Stimulated activated CD8-positive, alpha-beta memory T cell treated with anti-CD3 and anti-CD28 coated beads, Interleukin-12 subunit alpha, Interleukin-12 subunit beta, amount 100 ng/mL, for 1 hour (primary cell): ENCODE measurements around the gene RHO.
"Not testable (repeated sequence)": the region's sequence is repeated elsewhere in the genome, so short reads cannot be mapped to it uniquely, and the experiment has no call there.

Experiments used
- DNase-seq: peaks from one replicate; pipeline ENCODE4 v3.0.0-alpha.2; 2020; ENCODE audit warnings: low read depth

The RHO gene

DNA sequence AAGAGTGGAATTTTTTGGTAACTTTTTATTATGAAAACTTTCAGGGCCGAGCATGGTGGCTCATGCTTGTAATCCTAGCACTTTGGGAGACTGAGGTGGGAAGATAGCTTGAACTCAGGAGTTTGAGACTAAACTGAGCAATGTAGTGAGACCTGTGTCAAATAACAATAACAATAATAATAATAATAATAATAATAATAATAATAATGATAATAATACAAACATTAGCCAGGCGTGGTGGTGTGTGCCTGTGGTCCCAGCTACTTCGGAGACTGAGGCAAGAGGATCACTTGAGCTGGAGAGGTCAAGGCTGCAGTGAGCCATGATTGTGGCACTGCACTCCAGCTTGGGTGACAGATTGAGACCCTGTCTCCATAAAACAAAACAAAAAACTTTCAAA is 17.5 kb downstream of the RHO start:
- DNase-seq: not testable (repeated sequence)

DNA sequence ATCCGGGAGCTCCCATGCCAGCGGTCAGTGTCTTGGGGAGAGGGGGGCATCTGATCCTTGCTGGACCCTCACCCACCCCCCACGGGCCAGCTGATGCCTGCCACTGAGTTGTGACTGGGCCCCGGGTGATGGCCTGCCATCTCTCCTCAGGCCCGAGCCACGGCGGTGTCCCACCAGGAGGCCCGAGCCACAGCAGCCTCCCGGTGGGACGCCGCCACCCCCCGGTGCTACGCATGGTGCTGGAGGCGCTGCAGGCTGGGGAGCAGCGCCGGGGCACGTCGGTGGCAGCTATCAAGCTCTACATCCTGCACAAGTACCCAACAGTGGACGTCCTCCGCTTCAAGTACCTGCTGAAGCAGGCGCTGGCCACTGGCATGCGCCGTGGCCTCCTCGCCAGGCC is 18.8 kb downstream of the RHO start:
- no peak for DNase-seq

DNA sequence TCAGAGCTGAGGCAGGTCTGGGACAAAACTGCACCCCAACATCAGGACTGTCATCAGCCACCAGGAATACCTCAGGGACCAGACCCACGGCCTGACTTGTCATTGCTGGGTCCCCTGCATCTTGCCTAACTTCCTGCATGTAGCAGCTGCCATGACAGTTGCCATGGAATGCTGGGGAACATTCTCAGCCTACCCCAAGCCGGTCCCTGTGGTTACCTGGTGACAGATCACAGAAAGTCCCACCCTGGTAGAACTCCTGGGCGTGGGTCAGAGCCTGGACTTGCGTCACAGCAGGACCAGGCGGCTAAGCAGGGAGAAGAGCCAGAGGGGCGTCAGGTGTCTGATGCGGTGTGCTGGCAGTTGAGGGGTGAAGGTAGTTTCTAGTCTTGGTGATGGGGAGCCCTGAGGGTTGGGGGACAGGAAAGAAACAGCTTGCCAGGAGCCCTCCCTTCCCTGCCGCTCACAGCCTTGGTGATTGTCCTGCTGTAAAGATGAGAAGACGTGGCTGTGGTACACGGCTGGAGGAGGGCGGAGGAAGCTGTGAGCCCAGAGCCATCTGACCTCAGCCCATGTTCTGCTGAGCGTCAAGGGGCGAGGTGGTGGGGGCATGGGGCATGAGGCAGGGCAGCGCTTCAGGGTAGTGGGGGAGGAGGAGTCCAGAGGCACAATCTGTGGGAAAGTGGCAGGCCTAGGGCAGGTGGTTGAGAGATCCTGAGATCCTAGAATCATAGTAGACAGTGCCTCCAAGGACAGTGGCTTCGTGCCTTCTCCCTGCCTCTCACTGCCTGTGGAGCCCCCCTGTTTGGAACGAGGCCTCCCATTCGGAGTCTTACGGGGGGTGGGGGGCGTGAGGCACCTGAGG is 19.9 kb downstream of the RHO start:
- DNase-seq: no peak

DNA sequence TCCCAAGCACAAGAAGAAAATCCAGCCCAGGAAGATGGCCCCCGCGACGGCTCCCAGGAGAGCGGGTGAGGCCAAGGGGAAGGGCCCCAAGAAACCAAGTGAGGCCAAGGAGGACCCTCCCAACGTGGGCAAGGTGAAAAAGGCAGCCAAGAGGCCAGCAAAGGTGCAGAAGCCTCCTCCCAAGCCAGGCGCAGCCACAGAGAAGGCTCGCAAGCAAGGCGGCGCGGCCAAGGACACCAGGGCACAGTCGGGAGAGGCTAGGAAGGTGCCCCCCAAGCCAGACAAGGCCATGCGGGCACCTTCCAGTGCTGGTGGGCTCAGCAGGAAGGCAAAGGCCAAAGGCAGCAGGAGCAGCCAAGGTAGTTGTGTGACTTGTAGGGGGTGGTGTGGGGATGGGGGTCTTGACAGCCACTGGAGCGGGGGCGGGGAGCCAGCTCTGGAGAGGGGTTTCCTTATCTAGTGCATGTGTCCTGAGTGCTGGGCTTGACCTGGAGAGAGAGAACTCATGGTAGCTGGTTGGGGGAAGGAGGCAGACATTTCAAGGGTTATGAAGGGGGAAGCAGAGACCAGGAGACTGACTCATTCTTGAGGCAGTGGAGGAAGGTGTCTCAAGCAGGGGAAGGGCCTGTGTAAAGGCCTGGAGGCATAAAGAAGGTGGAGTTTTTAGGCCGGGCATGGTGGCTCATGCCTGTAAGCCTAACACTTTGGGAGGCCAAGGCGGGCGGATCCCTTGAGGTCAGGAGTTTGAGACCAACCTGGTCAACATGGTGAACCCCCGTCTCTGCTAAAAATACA is 20.8 kb downstream of the RHO start:
- DNase-seq: no peak

DNA sequence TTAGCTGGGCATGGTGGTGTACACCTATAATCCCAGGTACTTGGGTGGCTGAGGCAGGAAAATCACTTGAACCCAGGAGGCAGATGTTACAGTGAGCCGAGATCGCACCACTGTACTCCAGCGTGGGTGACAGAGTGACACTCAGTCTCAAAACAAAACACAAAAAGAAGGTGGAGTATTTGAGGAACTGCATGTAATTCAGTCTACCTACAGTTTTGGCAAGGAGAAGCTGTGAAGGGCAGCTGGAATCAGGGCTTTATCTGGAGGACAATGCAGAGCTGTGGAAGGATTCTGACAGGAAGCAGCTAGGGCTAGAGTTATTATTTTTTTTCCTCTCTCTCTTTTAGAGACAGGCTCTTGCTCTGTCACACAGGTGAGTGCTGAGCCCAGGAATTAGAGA is 21.4 kb downstream of the RHO start:
- DNase-seq: no peak

DNA sequence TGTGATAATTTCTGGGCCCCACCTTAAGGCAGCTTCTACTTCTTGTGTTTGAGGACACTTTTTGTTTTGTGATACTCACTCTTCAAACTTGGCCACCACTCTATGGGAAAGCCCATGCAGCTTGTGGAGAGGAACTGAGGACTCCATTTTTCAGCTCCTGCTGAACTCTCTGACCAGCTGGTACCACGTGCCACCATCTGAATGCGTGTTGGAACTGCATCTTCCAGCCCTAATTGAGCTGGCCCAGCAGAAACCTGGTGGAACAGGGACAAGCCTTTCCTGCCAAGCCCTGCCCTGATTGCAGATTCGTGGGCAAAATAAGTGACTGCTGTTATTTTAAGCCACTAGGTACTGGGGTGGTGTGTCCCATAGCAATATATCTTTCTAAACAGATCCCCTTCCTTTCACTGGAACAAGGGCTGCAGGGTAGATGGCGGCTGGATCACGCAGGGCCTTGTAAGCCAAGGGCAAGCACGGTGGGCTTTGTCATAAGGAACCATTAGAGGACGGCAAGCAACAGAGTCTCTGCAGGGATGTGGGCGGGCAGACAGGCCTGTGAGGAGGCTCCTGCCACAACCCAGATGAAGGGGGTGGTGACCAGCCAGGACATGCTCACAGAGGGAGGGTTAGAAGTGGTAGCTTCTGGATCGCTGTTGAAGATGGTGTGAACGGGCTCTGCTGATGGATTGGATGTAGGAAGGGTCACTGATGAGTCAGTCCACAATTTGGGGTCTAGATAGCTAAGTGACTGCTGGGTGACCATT is 24.0 kb downstream of the RHO start:
- DNase-seq: no peak

DNA sequence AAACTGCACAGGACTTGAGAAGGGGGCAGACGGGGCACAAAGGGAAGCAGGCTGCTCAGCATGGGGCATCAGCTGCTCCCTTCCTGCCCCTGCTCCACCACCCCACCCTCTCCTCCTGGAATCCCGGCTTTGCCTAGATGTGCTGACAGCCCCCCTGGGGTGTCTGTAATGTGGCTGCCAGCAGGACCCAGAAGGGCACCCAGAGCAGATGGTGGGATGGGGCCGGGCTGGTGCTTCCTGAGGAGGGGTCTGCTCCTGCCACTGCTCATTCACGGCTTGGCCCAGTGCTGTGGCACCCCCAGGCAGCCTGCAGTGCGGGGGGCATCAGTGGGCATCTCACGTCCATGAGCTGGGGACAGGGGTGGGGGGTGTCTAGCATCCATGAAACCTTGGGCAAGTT is 24.7 kb downstream of the RHO start:
- no peak for DNase-seq

DNA sequence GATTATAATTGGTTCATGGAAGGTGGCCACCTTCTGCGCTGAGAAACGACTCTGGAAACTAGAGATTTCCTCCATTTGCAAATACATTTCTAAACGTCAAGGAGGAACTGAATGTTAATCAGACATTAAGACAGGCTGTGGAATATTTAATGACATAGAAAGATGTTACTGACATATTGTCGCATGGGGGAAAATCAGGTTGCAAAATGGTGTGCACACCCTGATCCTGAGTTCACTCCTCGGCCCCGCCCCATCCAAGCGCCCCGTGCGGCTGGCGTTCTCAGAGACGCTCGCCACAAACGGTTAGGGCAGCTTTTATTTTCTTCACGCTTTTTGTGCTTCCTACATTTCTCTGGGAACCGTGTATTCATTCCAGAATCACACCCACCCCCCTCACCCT is 25.3 kb downstream of the RHO start:
- no peak for DNase-seq

DNA sequence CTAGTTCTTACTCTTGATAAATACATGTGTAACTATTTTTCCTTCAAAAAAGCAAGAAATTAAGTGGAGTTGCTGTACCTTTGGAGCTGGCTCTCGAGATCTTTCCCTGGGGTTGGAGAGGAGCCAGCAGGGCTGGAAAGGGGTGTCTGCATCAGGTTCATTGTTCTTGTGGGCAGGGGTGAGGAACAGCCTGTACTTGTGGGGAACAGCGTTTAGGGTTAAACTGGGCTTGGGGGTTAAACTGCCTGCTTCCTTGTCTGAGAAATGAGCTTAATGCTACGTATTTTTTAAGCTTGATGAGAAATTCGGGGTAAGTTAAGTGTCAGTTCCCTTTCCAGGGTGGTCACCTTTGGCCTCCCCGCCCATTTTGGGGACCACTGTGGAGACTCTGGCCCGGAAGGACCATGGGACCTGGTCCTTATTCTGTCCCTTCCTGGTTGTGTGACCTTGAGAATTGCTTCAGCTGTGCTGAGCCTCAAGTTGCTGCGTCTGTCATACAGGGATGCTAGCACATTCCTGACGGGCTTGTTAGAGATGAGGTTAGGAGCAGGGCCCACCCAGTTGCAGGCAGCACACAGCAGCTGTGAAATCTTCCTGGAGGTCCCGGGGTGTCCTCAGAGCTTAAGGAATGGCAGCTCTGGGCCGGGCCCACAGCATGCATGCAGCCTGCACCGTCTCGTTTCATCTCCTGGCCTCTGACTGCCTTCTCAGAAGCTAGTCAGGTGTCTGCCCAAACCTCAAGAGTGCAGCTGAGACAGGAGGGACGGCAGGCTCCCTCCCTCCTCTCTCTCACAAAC is 26.1 kb downstream of the RHO start:
- no peak for DNase-seq

DNA sequence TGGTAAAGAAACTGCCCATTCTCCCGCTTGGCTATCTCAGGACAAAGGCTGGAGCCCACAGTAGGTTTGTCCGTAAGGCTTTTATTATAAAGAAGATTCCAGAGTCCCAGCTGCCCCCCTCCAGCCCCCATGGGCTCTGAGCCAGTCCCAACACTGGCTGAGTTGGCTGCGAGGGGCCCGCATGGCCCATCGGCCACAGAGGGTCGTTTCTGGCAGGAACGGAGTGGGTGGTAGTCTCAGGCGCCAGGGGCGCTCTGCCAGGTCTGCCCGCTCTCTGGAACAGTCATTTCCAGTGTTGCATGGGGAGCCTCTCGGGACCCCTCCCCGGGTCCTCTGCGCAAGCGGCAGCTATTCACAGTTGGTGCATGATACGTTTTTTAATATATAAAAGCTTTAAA is 26.7 kb downstream of the RHO start:
- DNase-seq: no peak

DNA sequence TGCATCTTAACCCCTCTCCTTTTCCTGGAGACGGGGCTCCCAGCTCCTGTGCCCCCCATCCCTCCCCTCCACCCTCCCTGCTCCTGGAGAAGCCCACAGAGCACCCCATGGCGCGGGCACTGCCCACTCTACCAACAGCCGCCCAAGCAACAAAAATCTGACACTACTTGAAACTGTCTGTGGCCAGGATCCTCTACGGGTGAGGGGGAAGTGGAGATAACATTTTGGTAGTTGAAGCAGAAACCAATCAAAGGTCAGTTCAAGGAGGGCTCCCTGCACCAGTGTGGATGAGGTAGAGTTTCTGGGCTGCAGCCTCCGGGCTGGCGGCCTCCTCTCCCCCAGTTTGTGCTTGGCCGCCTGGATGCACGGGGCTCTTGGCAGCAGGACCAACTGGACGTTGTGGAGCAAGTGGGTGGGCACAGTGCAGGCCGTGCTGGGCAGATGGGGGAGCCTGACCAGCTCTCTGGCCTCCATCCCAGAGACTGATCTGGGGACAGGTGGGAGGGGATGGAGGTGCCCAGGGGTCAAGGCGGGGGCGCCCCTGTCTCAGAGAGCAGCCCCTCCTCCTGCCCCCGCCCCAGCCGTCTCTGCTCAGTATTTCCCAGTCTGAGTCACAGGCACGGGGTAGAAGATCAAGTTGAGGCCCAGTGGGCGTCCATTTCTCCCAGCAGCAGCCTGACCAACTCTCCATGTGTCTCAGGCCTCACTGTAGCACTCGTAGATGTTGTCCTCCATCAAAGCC is 27.3 kb downstream of the RHO start:
- DNase-seq: no peak

DNA sequence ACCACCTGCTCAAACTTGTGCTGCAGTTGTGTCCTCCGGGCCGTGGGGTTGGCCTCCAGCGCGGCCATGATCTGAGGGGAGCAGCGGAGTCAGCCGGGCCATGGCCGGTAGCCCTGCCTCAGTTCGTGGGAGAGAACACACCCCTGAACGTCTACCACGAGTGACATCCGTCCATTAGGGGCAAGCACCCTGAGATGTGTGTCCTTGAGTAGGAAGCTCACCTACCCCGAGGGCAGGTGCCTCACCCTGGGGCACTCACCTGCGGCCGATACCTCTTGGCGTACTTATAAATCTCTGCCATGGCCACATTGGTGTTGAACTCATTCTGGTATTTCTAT is 27.9 kb downstream of the RHO start:
- no peak for DNase-seq

DNA sequence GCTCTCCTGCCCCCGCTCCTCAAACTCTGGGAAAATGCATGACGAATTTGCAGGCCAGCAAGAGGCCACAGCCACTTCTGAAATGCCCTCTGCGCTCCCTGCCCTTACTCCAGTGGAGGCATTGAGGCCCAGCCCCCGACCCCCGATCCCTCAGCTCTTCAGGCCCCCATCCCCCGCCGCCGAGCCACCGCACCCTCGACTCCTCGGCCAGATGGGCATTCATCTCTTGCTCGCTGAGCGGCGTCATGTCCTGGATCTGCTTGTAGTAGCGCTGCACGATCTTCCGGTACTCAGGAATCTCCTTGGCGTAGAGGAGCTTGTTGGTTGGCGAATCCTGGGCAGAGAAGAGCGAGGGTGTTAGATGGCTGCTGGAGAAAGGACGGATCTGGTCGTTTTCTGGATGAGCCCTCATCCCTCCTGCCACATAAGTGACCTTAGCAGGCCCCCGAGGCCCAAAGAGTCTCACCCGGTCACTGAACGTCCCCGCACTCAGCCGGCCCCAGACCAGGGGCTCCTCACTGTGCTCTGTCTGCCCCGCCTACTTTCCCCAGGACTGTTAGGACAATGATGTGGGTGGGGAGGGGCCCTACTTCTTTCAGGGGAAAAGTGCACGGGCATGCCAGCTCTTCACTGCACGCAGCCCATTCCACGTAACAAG is 28.6 kb downstream of the RHO start:
- DNase-seq: no peak

DNA sequence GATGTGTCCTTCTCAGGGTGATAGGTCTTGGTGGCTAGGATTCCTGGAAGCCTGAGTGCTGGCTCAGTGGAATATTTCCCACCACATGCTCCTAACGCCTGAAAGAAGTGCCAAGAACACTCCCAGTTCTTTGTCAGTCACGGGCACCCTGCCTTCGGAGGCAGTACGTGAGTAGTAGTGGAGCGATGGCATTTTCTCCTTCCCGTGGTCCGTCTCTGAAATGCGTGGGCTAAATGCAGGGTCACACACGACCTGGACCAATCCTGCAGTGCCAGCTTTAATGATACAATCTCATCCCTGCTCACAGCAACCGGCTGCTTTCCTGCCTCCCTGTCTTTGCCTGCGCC is 29.1 kb downstream of the RHO start:
- DNase-seq: no peak

DNA sequence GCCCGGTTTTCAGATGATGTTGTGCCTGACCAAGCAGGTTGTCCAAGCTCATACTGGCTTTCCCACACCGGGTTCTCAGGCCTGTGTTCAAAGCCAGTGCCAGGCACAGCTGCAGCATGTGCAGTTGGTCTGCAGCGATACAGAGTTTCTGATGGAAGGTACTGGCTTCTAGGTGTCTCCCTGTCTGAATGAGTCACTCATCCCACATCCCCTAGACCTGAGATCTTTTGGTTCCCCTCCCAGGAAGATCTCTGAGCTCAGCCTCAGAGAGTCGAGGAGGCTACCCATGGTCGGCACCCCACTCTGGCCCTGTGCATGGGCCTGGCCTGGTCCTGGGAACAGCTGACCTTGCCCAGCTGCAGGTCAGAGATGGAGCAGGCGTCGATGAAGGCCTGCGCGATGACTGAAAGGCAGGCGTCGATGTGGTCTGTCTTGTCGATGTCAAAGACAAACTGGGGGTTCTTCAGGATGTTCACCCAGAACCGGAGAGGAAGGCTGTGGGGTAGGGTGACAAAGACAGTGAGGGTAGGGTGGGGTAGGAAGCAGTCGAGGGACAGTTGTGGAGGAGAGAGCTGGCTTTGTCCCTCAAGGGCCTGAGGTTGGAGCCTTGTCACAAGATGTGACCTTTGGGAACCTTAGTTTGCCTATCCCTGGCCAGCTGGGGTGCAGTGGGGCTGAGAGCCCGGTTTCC is 29.8 kb downstream of the RHO start:
- DNase-seq: no peak

DNA sequence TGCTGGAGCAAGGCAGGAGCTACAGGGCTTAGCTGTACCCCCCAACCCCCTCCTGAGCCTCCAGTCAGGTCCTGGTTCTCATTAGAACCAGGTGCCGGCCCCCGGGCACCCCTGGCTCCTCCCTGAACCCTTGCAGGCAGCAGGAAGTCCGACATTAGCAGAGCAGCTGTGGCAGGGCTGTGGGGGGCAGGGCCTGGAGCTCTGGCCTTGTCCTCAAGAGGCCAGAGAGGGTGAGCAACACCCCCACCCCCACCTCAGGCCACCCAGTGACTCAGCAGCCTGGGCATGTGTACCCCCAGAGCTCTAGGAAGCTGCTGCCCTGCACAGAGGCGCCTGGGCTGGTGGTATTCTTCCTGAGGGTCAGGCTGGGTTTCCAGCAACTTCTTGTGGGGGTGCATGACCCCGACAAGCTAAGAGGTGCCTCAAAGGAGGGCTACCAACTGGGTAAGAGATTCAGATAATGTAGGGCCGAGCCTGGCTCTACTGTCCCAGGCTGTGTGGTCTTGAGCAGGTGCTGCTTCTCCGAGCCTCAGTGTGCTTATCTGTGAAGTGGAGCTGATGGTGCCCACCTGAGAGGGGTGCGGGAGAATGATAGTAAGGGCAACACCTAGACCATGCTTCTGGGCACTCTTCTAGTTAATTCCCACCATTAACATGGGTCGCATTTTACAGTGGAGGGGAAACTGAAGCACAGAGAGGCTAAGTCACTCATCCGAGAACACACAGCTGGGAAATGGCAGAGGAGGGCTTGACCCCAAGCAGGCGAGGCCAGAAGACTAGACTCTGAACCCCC is 30.5 kb downstream of the RHO start:
- DNase-seq: no peak

DNA sequence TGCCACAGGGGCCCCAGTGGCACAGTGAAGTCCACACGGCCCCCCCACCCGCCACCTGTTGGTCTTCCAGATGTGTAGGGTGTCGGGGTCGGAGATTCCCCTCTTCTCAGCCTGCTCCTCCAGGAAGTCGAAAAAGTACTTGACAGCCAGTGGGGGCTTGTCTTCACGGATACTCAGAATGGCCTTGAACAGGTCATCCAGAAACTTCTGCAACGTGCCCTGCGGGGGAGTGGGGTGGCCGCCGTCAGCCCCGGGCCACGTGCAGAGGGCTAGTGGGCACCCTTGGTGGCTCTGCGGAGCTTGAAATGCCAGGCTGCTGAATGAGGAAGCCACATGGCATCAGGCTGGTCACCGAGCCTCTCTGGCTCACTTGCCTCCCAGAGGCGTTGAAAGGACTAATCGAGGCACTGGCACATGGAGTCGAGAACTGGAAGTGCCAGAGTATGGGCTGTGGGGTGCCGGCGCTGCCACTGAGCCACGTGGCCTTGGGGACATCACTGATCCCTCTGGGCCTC is 31.2 kb downstream of the RHO start:
- DNase-seq: no peak

DNA sequence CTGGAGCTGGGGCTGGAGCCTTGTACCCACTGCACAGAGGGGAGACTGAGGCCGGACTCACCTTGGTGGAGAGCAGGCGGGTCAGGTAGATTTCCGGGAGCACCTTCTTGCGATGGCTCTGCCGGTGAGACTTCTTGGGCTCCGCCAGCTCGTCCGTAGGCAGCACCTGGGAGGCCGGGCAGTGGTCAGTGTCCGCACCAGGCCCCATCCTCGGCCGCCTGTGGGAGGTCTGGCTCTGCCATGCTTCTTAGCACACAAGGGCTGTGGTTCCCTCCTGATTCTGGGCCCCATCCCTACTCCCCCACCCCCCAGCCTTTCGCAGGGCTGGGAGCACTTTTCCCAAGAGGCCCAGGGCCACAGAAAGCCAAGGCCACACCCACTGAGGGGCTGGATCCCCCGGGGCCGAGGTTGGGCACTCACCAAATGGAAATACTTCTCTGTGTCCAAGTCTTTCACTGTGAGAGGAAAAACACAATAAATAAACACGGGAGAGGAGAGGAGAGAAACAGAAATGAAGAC is 31.9 kb downstream of the RHO start:
- no peak for DNase-seq
